Stimulated activated CD8-positive, alpha-beta memory T cell treated with anti-CD3 and anti-CD28 coated beads, Interleukin-4, amount 100 ng/mL, for 48 hours (primary cell): ENCODE results near the gene DPYSL5.

Source experiments
- DNase-seq: peaks from one replicate; pipeline ENCODE4 v3.0.0-alpha.2; 2020

The DPYSL5 gene

DNA sequence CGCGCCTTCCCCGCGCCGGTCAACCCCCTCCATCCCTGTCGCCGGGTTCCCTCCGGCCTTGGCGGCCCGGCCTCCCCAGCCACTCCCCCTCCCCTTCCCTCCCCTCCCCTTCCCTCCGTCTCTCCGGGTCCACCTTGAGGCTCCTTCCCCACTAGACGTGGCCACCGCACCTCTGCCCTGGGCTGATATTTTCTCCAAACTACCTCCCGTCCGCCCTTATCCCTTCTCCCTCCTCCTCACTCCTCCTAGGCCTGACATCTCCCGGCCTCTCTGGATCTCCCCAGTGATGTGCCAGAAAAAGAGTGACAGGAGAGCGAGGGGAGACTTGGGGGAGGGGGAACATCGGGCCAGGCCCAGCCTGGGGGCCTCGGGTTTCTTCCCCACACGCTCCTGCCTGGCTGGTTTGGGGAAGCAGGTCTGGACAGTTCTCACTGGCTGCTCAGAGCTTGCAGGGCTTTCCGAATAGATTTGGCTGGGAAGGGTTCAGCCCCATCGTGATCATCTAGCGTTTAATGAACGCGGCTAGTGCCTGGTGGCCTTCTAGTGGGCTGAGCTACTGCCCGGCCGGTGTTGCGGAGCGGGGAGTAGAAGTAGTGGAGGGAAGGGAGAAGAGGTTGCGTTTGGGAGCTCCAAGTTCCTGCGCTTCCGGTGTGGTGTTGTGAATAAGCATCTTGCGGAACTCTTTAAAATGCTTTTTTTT is 123.1 kb downstream of the DPYSL5 start:
- no peak for DNase-seq

DNA sequence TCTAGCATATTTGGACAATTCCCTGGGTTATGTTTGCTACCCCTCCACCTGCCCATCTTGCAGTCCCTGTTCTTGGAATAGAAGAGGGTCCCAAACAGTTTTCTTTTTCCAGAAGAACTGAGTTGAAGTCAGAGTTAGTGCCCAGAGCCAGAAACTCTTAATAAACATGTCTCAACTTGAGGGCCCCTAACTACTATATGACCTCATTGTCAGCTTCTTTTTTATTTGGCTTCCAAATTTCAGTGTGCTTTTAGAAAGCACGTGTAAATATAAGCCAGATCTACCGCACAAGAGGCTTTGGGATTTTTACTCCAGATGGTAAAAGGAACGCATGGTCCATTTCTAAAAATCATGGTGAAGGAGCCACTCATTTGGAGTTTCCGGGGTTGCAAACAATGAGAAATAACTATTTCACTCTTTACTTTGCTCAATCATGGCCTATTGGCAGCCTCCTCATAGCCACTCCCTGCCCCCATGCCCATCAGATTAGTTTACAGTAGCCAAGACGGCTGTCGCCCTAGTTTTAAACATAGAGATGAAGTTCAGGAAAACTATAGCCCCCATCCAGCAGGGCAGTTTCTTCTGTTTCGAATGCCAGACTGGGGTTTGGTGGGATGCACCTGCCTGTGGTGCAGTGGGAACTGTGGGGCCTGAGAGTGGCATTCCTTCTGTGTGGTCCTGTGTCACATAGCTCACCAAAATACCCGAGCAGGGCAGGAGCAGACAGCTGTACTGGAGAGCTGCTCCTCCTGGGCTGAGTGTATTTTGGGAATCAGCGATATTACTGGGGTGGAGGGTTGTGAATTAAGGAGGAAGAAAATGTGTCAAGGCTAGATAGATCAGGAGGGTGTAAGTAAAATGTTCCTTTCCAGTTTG is 124.2 kb downstream of the DPYSL5 start:
- DNase-seq = no peak

- no peak for DNase-seq
Observed at GRCh38 chr2:26974352-26974751, 126.4 kb downstream of the DPYSL5 start.

- no peak for DNase-seq
Observed at GRCh38 chr2:26975102-26975501, 127.2 kb downstream of the DPYSL5 start.

- DNase-seq = no peak
Observed at GRCh38 chr2:26975656-26976055, 127.7 kb downstream of the DPYSL5 start.

GRCh38 chr2:26976237-26976636 is 128.3 kb downstream of the DPYSL5 start:
- DNase-seq = no peak

DNA sequence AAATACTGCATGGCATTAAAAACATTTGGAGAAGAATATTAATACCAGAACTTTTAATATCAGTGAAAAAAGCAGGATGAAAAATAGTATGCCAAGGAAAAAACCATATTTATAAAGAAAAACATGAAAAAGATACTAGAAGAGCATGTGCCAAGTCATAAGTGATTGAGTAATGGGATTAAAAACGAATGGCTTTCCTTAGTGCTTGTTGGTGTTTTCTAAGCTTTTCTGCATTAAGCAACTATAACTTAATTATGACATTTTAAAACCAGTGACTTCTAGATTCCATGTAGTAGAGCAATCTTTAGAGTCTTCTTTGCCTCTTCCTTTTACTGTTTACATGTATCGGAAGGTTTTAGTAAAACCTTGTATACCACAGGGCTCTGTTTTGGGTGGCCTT is 129.1 kb downstream of the DPYSL5 start:
- DNase-seq = no peak

DNA sequence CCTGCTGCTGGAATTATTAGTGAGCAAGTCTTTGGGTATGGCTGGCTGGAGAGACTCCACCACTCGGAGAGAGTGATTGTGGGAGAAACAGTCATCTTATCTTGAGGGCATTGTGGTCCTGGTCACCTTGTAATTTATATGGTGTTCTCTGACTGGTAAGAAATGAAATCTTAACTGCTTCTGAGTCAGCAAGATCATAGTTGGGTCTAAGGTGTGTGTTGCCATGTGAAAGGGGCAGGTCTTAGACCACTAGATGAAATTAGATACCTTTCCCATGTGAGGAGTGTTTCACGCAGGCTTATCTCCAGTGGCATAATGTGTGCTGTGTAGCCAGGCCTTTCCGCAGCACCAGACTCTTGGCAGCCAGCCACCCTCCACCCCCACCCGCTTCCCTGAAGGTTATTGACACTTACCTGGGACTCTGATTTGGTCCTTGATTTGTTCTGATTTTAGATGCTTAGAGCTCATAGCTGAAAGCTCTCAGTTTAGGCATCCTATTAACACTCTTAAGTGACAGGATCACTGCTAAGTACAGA is 130.2 kb downstream of the DPYSL5 start:
- DNase-seq = no peak

GRCh38 chr2:26979741-26980140 is 131.8 kb downstream of the DPYSL5 start:
- no peak for DNase-seq

DNA sequence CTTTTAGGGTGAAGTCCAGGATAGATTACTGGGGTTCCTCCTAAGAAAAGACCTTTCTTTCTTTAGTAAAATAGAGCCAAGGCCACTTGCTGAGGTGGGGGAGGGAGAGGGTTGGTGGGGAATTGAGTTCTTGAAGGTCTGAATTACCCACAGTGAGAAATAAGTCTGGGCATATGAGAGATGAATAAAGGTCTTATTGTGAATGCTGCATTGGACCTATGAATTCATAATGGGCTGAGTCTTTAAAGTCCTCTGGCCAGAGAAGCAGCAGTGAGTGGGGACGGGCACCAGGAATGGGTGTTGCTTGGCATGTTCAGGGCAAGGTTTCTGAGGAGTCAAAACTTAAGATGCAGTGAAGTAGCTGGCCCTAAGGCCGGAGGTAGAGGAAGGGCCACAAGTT is 133.0 kb downstream of the DPYSL5 start:
- no peak for DNase-seq

- no peak for DNase-seq
Observed at GRCh38 chr2:26982102-26982742, 134.3 kb downstream of the DPYSL5 start.

DNA sequence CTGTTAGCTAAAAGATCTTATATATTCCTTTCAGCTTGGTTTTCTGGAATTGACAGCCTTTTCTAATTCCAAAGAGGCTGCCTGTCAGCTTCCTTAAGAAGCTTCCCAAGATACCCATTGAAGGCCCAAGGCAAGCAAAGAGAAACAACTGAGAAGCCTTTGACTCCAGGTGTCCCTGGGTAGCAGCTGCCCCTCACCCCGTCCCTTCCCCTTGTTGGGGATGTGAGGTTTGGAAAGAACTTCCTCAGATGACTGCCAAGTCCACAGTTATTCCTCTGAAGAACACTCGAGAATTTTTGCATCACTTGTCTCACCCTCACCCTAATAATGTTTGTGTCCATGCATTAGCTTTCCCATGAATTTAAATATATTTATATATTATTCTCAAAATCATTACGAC is 135.8 kb downstream of the DPYSL5 start:
- DNase-seq = no peak

GRCh38 chr2:26985807-26986206 is 137.9 kb downstream of the DPYSL5 start:
- DNase-seq = no peak

GRCh38 chr2:26986576-26986975 is 138.6 kb downstream of the DPYSL5 start:
- DNase-seq = no peak

DNA sequence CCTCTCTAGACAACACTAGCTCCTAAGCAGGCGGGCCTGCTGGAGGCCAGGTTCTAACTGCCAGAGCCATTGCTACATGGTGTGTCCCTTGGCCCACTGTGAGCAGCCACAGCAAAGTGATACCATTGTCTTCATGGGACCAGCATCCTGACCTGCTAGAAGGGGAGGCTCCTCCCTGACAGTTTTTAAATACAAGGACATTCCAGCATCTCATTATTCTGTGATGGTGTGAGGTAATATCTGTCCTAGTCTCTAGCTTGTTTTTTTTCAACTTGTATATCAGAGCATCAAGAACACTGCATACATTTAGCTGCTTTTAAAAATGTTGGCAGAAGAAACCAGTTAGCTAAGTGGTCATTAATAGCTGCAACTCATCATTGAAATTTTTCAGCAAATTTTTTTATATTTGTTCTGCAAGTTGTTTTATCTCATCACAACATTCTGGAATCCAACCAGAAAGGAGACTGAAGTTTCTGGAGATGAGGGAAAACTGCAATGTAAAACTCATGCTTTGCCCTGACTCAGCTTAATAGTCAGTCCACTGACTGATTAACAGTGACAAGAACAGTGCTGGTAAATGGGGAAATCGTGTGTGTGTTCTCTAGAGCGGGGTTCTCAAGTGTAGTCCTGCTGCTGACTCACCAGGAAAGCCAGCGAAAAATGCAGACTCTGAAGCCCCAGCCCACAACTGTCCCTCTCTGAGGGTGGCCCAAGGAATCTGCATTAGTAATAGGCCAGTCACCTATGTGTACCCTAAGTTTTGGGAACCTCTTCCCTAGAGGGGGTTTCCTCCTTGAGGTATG is 140.3 kb downstream of the DPYSL5 start:
- no peak for DNase-seq

DNA sequence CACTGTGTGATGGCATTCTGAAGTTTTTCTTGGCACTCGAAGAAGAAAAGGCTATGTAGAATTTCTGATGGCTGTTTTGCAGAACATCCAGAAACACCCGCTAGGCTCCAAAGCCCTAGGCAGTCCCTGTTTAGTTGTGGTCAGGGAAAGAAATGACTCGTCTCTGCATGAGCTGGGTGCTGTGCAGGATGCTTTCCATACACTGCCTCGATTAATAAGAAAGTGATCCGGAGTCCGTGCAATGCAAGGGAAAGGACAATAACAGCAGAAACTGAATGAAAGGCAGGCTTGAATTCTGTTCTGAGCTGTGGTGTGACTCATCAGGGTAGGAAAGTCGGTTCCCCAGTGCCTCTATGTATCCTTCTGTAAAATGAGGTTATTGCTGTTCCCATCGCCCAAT is 141.2 kb downstream of the DPYSL5 start:
- DNase-seq = no peak

GRCh38 chr2:26991717-26992116 is 143.8 kb downstream of the DPYSL5 start:
- no peak for DNase-seq

GRCh38 chr2:26993768-26994167 is 145.8 kb downstream of the DPYSL5 start:
- DNase-seq = no peak

- DNase-seq = no peak
Observed at GRCh38 chr2:26994983-26995382, 147.1 kb downstream of the DPYSL5 start.

DNA sequence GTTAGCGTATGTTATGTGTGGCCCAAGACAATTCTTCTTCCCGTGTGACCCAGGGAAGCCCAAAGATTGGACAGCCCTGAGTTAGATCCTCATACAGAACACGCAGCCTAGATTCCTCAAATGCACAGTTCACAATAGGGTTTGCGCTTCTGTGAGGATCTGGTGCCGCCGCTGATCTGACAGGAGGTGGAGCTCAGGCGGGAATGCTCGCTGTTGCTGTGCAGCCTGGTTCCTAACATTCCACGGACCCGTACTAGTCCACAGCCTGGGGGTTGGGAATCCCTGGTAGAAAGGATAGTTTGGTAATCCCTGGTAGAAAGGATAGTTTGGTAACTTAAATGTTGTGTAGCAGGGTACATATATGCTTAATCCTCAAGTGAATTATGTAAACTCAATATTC is 149.5 kb downstream of the DPYSL5 start:
- no peak for DNase-seq

DNA sequence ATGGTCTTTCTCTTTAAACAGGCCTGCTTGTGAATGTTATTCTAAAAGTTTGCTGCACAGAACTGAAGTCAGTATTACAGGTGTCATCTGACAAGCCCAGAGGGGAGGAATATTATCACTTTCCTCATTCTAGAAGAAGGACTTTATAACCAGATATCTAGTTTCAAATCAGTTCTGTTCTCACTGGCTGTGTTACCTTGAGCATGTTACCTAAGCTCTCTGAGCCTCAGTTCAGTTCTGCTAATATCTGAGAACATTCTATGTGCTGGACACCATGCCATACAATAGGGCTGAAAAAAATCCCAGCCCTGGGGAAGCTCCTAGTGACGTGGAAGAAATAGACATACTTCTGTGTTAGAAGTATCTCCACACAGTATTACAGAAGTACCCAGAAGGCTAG is 150.4 kb downstream of the DPYSL5 start:
- no peak for DNase-seq
